Stomach (tissue), 9 donors: Measurements from ENCODE around the gene ARSA. TPM values are rescaled to one million over a fixed set of nuclear protein-coding genes. Genes with fewer than 3 reads are reported as not detected.
"Not testable (repeated sequence)": the region's sequence is repeated elsewhere in the genome, so short reads cannot be mapped to it uniquely, and the experiment has no call there.

ENCODE experiments used
- DNase-seq, 2 donors: peaks; one replicate each; pipeline versions ENCODE4 v3.0.0 to v3.0.0-alpha.2; 2013 to 2019
- H3K27ac ChIP-seq, 5 donors: fragments of 200-600 bp in 4 of 5; sonication (generic) in 4 of 5; one replicate each; pipeline ENCODE4 v1.5.1; 2013 to 2019; ENCODE audit warnings: mild to moderate bottlenecking in 1 of 5, moderate library complexity in 1 of 5
- H3K27me3 ChIP-seq, 3 donors: fragments of 200-600 bp; sonication (generic); one replicate each; pipeline ENCODE4 v1.5.1; 2017 to 2019; ENCODE audit warnings: mixed run types in 1 of 3
- H3K36me3 ChIP-seq, 4 donors: fragments of 200-600 bp; sonication (generic); 1 replicate in 3 of 4; 2 replicates in 1 of 4; pipeline ENCODE4 v1.5.1; 2016 to 2019
- H3K4me1 ChIP-seq, 4 donors: fragments of 200-600 bp; sonication (generic); one replicate each; pipeline ENCODE4 v1.5.1; 2016 to 2019
- H3K4me3 ChIP-seq, 4 donors: fragments of 200-600 bp; sonication (generic) in 3 of 4; one replicate each; pipeline ENCODE4 v1.5.1; 2016 to 2019; ENCODE audit warnings: mild to moderate bottlenecking in 1 of 4
- H3K9me3 ChIP-seq, 4 donors: fragments of 200-600 bp; sonication (generic); one replicate each; pipeline ENCODE4 v1.5.1; 2016 to 2019
- EP300 ChIP-seq: sonication (generic); formaldehyde crosslinking; IDR thresholded peaks from one replicate; pipeline ENCODE4 v1.6.1; 2017; ENCODE audit warnings: antibody characterized with exemption
- POLR2A ChIP-seq, 4 donors: fragments of 450-650 bp; IDR thresholded peaks; one replicate each; pipeline ENCODE4 v1.6.1; 2016; ENCODE audit warnings: antibody characterized with exemption in 4 of 4, control low read depth in 2 of 4, mild to moderate bottlenecking in 1 of 4, moderate library complexity in 1 of 4
- POLR2AphosphoS5 ChIP-seq, 3 donors: sonication (generic); formaldehyde crosslinking; IDR thresholded peaks; one replicate each; pipeline ENCODE4 v1.6.1; 2016; ENCODE audit warnings: antibody characterized with exemption in 3 of 3
- WGBS, 5 donors: extraction: QIAGEN DNeasy Blood & Tissue Kit in 3 of 5; methylation state at CpG; one replicate each; pipeline versions ENCODE4 v1.1.5 to v1.1.7; 2013 to 2018; 5-methylcytosine and 5-hydroxymethylcytosine counted together
- intact Hi-C: fragments of 100-400 bp; cut with DNase I; formaldehyde crosslinking; loops from one replicate; pipeline ENCODE4 v1.15.1; 2023; ENCODE audit warnings: low total_unique reads
- polyA plus RNA-seq, 3 donors: library from polyadenylated mRNA; stranded (reverse); fragments of 200-250 nt; gene quantifications; one replicate each; pipeline ENCODE4 v1.2.3, GENCODE V29; 2013
- total RNA-seq, 5 donors: library from RNA; depleted of rRNA; stranded (reverse); fragments of >200 nt; gene quantifications; one replicate each; pipeline versions ENCODE4 v1.1.0 to v1.2.3, GENCODE V29; 2014 to 2016
- TF ChIP-seq, protein P1 (sequence below), 7 experiments: fragments of 450-650 bp in 4 of 7; fragments of 200-600 bp in 3 of 7; sonication (generic) in 3 of 7; IDR thresholded peaks; one replicate each; pipeline ENCODE4 v1.5.1; 2016 to 2019; ENCODE audit warnings: antibody characterized with exemption in 7 of 7, control low read depth in 2 of 7, mild to moderate bottlenecking in 1 of 7
- donor health status: healthy with polysubstance abuse.
- donor health status: Bipolar disorder and iron deficiency.
- donor health status: healthy.

Gene ARSA
- total and polyA plus RNA-seq, 8 donors: 7.7 to 88.1 (median 43.4) TPM

DNA sequence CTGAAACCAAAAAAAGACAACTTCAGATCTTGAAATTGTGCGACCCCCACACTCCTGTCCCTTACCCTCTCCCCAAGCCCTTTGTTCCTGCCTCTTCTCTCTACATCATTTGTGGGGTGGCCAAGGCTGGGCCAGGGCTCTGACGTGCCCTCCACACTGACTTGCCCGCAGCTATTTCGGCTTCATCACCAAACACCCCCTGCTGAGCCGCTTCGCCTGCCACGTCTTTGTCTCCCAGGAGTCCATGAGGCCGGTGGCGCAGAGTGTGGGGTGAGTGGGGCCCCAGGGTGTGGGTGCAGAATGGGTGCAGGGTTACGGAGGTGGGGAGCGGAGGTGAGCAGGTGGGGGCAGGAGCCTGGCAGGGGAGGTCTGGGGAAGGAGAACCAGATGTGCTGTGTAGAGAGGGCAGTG, 17.9 kb downstream of the ARSA start:
- Histone ChIP-seq H3K9me3 (no peaks in the 10 kb centered on the region), H3K4me3 (no peak overlapping the region), H3K27ac (no peak overlapping the region), H3K4me1 (peaks cover 6 to 15% (median 11%) of the 10 kb centered on the region in 4 donors), H3K27me3 (peaks cover 0 to 83% (median 5%) of the 10 kb centered on the region in 3 donors), H3K36me3 (no peaks in the 10 kb centered on the region)
- intact Hi-C loops: loop anchor here (10.0 kb wide), 1 partner anchor 55 kb away; no protein-coding TSS in a partner anchor
- TF ChIP-seq POLR2AphosphoS5 (IDR thresholded peaks at IDR 0.05) (no peak), POLR2A (IDR thresholded peaks at IDR 0.05) (no peak), EP300 (no peak)
- TF ChIP-seq, protein P1, sequence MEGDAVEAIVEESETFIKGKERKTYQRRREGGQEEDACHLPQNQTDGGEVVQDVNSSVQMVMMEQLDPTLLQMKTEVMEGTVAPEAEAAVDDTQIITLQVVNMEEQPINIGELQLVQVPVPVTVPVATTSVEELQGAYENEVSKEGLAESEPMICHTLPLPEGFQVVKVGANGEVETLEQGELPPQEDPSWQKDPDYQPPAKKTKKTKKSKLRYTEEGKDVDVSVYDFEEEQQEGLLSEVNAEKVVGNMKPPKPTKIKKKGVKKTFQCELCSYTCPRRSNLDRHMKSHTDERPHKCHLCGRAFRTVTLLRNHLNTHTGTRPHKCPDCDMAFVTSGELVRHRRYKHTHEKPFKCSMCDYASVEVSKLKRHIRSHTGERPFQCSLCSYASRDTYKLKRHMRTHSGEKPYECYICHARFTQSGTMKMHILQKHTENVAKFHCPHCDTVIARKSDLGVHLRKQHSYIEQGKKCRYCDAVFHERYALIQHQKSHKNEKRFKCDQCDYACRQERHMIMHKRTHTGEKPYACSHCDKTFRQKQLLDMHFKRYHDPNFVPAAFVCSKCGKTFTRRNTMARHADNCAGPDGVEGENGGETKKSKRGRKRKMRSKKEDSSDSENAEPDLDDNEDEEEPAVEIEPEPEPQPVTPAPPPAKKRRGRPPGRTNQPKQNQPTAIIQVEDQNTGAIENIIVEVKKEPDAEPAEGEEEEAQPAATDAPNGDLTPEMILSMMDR (IDR thresholded peaks at IDR 0.05): no peak
- DNase-seq: no peak
- WGBS, 5 donors: 84 to 91% (median 88%) methylated on average over 11 of the region's 11 CpGs

DNA sequence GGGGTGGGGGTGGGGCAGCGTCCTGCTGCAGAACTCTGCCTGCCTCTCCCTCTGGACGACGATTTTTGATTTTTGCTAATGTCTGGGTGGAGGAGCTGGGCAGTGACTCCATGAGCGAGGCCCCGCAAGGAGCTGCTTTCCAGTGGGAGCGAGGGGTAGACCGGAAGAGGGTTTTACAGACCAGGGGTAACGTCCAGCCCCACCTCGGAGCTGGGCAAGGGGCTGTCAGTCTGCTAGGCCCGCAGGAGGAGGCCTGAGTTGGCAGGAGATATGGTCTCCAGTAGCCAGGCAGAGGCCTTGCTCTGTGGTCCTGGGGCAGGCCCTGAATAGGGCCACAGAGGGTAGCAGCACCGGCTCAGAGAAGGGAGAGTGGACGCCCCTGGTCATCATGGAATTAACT, 18.4 kb downstream of the ARSA start:
- Histone ChIP-seq H3K4me1 (peaks cover 6 to 15% (median 11%) of the 10 kb centered on the region in 4 donors), H3K9me3 (no peaks in the 10 kb centered on the region), H3K27me3 (peaks cover 0 to 88% (median 5%) of the 10 kb centered on the region in 3 donors), H3K36me3 (no peaks in the 10 kb centered on the region), H3K4me3 (no peak overlapping the region), H3K27ac (no peak overlapping the region)
- TF ChIP-seq POLR2A (IDR thresholded peaks at IDR 0.05): no peak
- no peak for TF ChIP-seq EP300
- no peak for TF ChIP-seq POLR2AphosphoS5 (IDR thresholded peaks at IDR 0.05)
- intact Hi-C loops: no loop called here
- 82 to 86% (median 83%) methylated on average over 9 to 12 of the region's 12 CpGs for WGBS, 5 donors
- no peak for DNase-seq

DNA sequence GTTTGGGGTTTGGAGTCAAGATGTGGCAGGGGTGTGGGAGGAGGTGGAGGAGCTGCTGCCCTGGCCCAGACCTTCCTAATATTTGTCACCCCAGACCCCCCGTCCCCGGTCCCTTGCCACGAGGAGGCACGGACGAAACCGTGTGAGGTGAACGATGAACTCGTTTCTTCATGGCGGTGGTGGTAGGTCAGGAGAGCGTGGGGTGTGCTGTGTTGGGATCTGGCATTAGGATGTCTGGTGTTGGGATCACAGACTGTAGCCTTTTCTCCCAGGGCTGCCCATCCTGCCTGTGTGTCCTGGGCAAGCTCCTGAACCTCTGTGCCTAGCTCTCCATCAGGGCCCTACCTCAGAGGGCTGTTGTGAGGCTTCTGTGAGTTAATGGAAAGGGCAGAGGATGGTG, 19.0 kb downstream of the ARSA start:
- Histone ChIP-seq H3K9me3 (no peaks in the 10 kb centered on the region), H3K4me3 (no peak overlapping the region), H3K36me3 (no peaks in the 10 kb centered on the region), H3K27ac (no peak overlapping the region), H3K4me1 (peaks cover 6 to 15% (median 11%) of the 10 kb centered on the region in 4 donors), H3K27me3 (peaks cover 0 to 94% (median 8%) of the 10 kb centered on the region in 3 donors)
- WGBS, 5 donors: 85 to 93% (median 88%) methylated on average over 10 of the region's 10 CpGs
- intact Hi-C loops: no loop called here
- TF ChIP-seq EP300 (no peak), POLR2A (IDR thresholded peaks at IDR 0.05) (no peak), POLR2AphosphoS5 (IDR thresholded peaks at IDR 0.05) (no peak)
- TF ChIP-seq, protein P1 (IDR thresholded peaks at IDR 0.05): no peak
- DNase-seq: no peak

DNA sequence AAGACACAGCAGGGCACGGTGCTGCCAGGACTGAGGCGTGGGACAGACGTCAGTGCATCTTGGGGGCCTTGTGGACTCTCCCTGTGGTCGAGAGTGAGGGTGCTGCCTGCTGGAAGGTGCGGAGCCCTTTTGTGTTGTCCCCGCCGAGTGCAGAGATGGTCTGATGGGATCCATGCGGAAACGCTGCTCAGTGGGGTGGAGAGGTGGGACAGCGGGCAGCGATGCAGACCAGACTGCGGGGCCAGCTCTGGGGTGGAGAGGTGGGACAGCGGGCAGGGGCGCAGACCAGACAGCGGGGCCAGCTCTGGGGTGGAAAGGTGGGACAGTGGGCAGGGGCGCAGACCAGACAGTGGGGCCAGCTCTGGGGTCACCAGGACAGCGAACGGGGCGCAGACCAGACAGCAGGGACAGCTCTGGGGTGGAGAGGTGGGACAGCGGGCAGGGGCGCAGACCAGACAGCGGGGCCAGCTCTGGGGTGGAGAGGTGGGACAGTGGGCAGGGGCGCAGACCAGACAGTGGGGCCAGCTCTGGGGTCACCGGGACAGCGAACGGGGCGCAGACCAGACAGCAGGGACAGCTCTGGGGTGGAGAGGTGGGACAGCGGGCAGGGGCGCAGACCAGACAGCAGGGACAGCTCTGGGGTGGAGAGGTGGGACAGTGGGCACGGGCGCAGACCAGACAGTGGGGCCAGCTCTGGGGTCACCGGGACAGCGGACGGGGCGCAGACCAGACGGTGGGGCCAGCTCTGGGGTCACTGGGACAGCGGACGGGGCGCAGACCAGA, 19.7 kb downstream of the ARSA start:
- H3K36me3 ChIP-seq, intact Hi-C loops, H3K9me3 ChIP-seq, H3K4me3 ChIP-seq, H3K27ac ChIP-seq, DNase-seq: not testable (repeated sequence)
- 77 to 88% (median 83%) methylated on average over 36 to 39 of the region's 39 CpGs for WGBS, 5 donors
- Histone ChIP-seq H3K4me1 (peaks cover 4 to 17% (median 8%) of the 10 kb centered on the region in 4 donors), H3K27me3 (peaks cover 0 to 97% (median 15%) of the 10 kb centered on the region in 3 donors)

DNA sequence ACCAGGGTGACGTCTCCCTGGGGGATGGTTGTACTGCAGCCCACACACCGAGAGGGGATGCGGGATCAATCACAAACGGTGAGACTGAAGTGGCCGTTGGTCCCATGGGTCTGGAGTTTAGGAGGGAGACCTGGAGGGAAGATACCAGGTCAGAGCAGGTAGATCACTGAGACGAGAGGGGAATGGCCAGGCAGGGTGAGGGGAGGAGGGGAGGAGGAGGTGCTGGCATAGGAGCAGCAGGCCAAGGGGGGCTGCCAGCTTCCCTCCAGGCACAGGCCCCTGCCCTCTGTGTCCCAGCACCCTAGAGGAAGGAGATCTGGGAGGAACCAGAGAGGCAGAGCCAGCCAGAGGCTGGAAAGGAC, 20.3 kb downstream of the ARSA start:
- 63 to 70% (median 67%) methylated on average over 6 of the region's 6 CpGs for WGBS, 5 donors
- no peak for DNase-seq
- Histone ChIP-seq H3K27ac (no peak overlapping the region), H3K4me3 (no peak overlapping the region), H3K4me1 (peaks cover 0 to 11% (median 3%) of the 10 kb centered on the region in 4 donors), H3K27me3 (peaks cover 0 to 97% (median 19%) of the 10 kb centered on the region in 3 donors), H3K9me3 (no peaks in the 10 kb centered on the region), H3K36me3 (no peaks in the 10 kb centered on the region)
- intact Hi-C loops: no loop called here
- TF ChIP-seq, protein P1 (IDR thresholded peaks at IDR 0.05): no peak
- TF ChIP-seq EP300 (no peak), POLR2A (IDR thresholded peaks at IDR 0.05) (no peak), POLR2AphosphoS5 (IDR thresholded peaks at IDR 0.05) (no peak)
